ENCODE data around the gene TASL. TPM values are rescaled to one million over a fixed set of nuclear protein-coding genes. Genes with fewer than 3 reads are reported as not detected.
"Not testable (repeated sequence)": the region's sequence is repeated elsewhere in the genome, so short reads cannot be mapped to it uniquely, and the experiment has no call there.

Gene TASL
- total RNA-seq, 1 donor from 2014 or later = not detected

- no peak overlapping the region for H3K27ac Mint-ChIP-seq (ENCODE audit: unreplicated experiment)
- H3K9me3 Mint-ChIP-seq (ENCODE audit: unreplicated experiment) = no peaks in the 10 kb centered on the region
- H3K4me3 Mint-ChIP-seq (ENCODE audit: unreplicated experiment) = no peak overlapping the region
- H3K36me3 Mint-ChIP-seq (ENCODE audit: low read depth, unreplicated experiment) = no peaks in the 10 kb centered on the region
- H3K27me3 ChIP-seq (ENCODE audit: insufficient read depth, low read length) = no peaks in the 10 kb centered on the region
- no peak overlapping the region for H3K9ac ChIP-seq (ENCODE audit: low read length)
- H3K9me3 ChIP-seq (ENCODE audit: insufficient read depth, low read depth, low read length) = no peaks in the 10 kb centered on the region
- no peaks in the 10 kb centered on the region for H4K20me1 ChIP-seq (ENCODE audit: insufficient read depth, low read length)
- H3K27ac ChIP-seq (ENCODE audit: low read depth, low read length) = no peak overlapping the region
- no peaks in the 10 kb centered on the region for H3K36me3 ChIP-seq (ENCODE audit: insufficient read depth, low read length)
- H2AFZ ChIP-seq (ENCODE audit: low read depth, low read length) = no peak overlapping the region
- no peak overlapping the region for H3K4me3 ChIP-seq (ENCODE audit: insufficient read depth, low read depth, low read length)
- H3K4me1 ChIP-seq (ENCODE audit: insufficient read depth, low read length) = no peaks in the 10 kb centered on the region
- H3K4me2 ChIP-seq (ENCODE audit: low read length) = no peak overlapping the region
- no peaks in the 10 kb centered on the region for H3K79me2 ChIP-seq (ENCODE audit: insufficient read depth, low read length)
- no peak for FAIRE-seq
- no peaks in the 10 kb centered on the region for H3K27me3 Mint-ChIP-seq (ENCODE audit: low read depth, unreplicated experiment)
- no peak for TF ChIP-seq EZH2 (IDR thresholded peaks at IDR 0.05; ENCODE audit: insufficient read depth, low read length)
- TF ChIP-seq CTCF (IDR thresholded peaks at IDR 0.05; ENCODE audit: insufficient read depth, low read depth, low read length) = no peak
- H3K4me1 Mint-ChIP-seq (ENCODE audit: low read depth, unreplicated experiment) = peaks cover 10% of the 10 kb centered on the region
- no peak for DNase-seq (ENCODE audit: low read depth)
Observed at GRCh38 chrX:30610026-30610425, 32.5 kb upstream of the TASL start.

- Mint-ChIP-seq H3K9me3 (ENCODE audit: unreplicated experiment) (no peaks in the 10 kb centered on the region), H3K27me3 (ENCODE audit: low read depth, unreplicated experiment) (no peaks in the 10 kb centered on the region), H3K36me3 (ENCODE audit: low read depth, unreplicated experiment) (no peaks in the 10 kb centered on the region), H3K27ac (ENCODE audit: unreplicated experiment) (no peak overlapping the region), H3K4me3 (ENCODE audit: unreplicated experiment) (no peak overlapping the region), H3K4me1 (ENCODE audit: low read depth, unreplicated experiment) (peaks cover 13% of the 10 kb centered on the region)
- Histone ChIP-seq H2AFZ (ENCODE audit: low read depth, low read length) (no peak overlapping the region), H3K36me3 (ENCODE audit: insufficient read depth, low read length) (no peaks in the 10 kb centered on the region), H3K27me3 (ENCODE audit: insufficient read depth, low read length) (no peaks in the 10 kb centered on the region), H3K79me2 (ENCODE audit: insufficient read depth, low read length) (no peaks in the 10 kb centered on the region), H4K20me1 (ENCODE audit: insufficient read depth, low read length) (no peaks in the 10 kb centered on the region), H3K27ac (ENCODE audit: low read depth, low read length) (no peak overlapping the region), H3K4me2 (ENCODE audit: low read length) (no peak overlapping the region), H3K9ac (ENCODE audit: low read length) (no peak overlapping the region), H3K4me3 (ENCODE audit: insufficient read depth, low read depth, low read length) (no peak overlapping the region), H3K4me1 (ENCODE audit: insufficient read depth, low read length) (no peaks in the 10 kb centered on the region), H3K9me3 (ENCODE audit: insufficient read depth, low read depth, low read length) (no peaks in the 10 kb centered on the region)
- DNase-seq (ENCODE audit: low read depth) (no peak), FAIRE-seq (no peak)
- TF ChIP-seq CTCF (IDR thresholded peaks at IDR 0.05; ENCODE audit: insufficient read depth, low read depth, low read length) = no peak
- no peak for TF ChIP-seq EZH2 (IDR thresholded peaks at IDR 0.05; ENCODE audit: insufficient read depth, low read length)
Observed at GRCh38 chrX:30607155-30607554, 29.6 kb upstream of the TASL start.

GRCh38 chrX:30600269-30601176 is 23.0 kb upstream of the TASL start:
- not testable (repeated sequence) for H4K20me1 ChIP-seq (ENCODE audit: insufficient read depth, low read length); H3K27ac Mint-ChIP-seq (ENCODE audit: unreplicated experiment); DNase-seq (ENCODE audit: low read depth); H3K9ac ChIP-seq (ENCODE audit: low read length); H3K27me3 ChIP-seq (ENCODE audit: insufficient read depth, low read length); H2AFZ ChIP-seq (ENCODE audit: low read depth, low read length); H3K27me3 Mint-ChIP-seq (ENCODE audit: low read depth, unreplicated experiment); H3K79me2 ChIP-seq (ENCODE audit: insufficient read depth, low read length); H3K4me1 ChIP-seq (ENCODE audit: insufficient read depth, low read length); H3K27ac ChIP-seq (ENCODE audit: low read depth, low read length); H3K36me3 ChIP-seq (ENCODE audit: insufficient read depth, low read length); H3K4me2 ChIP-seq (ENCODE audit: low read length); H3K4me3 ChIP-seq (ENCODE audit: insufficient read depth, low read depth, low read length); H3K36me3 Mint-ChIP-seq (ENCODE audit: low read depth, unreplicated experiment); H3K4me3 Mint-ChIP-seq (ENCODE audit: unreplicated experiment); H3K9me3 Mint-ChIP-seq (ENCODE audit: unreplicated experiment); H3K9me3 ChIP-seq (ENCODE audit: insufficient read depth, low read depth, low read length)
- FAIRE-seq = peak; percentile 97
- H3K4me1 Mint-ChIP-seq (ENCODE audit: low read depth, unreplicated experiment) = peaks cover 14% of the 10 kb centered on the region
